Fibroblast of lung (primary cell): Measurements from ENCODE around the gene MRTFA.

Experiments used
- CTCF ChIP-seq, 2 donors: IDR thresholded peaks in 1 of 2; conservative IDR thresholded peaks in 1 of 2; 1 replicate in 1 of 2; 2 replicates in 1 of 2; pipeline ENCODE4 v1.5.1; 2011 to 2012; ENCODE audit warnings: low read length in 2 of 2, control low read depth in 1 of 2, inconsistent platforms in 1 of 2, low read depth in 1 of 2, mild to moderate bottlenecking in 1 of 2
- EZH2 ChIP-seq: IDR thresholded peaks from 2 replicates; pipeline ENCODE4 v1.5.1; 2012; ENCODE audit warnings: low read length, control low read depth, mild to moderate bottlenecking; ENCODE audit errors: missing control alignments

- TF ChIP-seq CTCF (conservative IDR thresholded peaks at IDR 0.05 in 1 of 2, IDR thresholded peaks at IDR 0.05 in 1 of 2; ENCODE audit: low read depth in 1 of 2, low read length in 2 of 2) (no peak), EZH2 (no peak)
Observed at GRCh38 chr22:40666151-40666848, 29.8 kb upstream of the MRTFA start.
